Stimulated activated CD4-positive, alpha-beta T cell treated with anti-CD3 and anti-CD28 coated beads, Interleukin-4, amount 100 ng/mL, for 4 hours (primary cell): ENCODE measurements around the gene CCDC13.

Experiments
- DNase-seq, 2 experiments: peaks; one replicate each; pipeline ENCODE4 v3.0.0-alpha.2; 2020

CCDC13 gene

GRCh38 chr3:42796332-42796885 lies 23.4 kb upstream of the CCDC13 start:
- no peak for DNase-seq

GRCh38 chr3:42795621-42796181 lies 22.6 kb upstream of the CCDC13 start:
- no peak for DNase-seq

GRCh38 chr3:42790714-42791229 lies 17.7 kb upstream of the CCDC13 start:
- DNase-seq = no peak

GRCh38 chr3:42786631-42787030 lies 13.6 kb upstream of the CCDC13 start:
- DNase-seq = no peak

- DNase-seq = no peak
Observed at GRCh38 chr3:42786212-42786611, 13.2 kb upstream of the CCDC13 start.

GRCh38 chr3:42780892-42781700 lies 8.0 kb upstream of the CCDC13 start:
- DNase-seq = no peak

GRCh38 chr3:42780398-42780797 lies 7.3 kb upstream of the CCDC13 start:
- no peak for DNase-seq

GRCh38 chr3:42778644-42779043 lies 5.6 kb upstream of the CCDC13 start:
- DNase-seq = no peak

- DNase-seq = no peak
Observed at GRCh38 chr3:42773409-42773751, 327 bp upstream of the CCDC13 start.

- DNase-seq = no peak
Observed at GRCh38 chr3:42771271-42771670, 1.8 kb downstream of the CCDC13 start.

- DNase-seq = no peak
Observed at GRCh38 chr3:42769477-42770131, 3.4 kb downstream of the CCDC13 start.

- DNase-seq = no peak
Observed at GRCh38 chr3:42764561-42765295, 8.3 kb downstream of the CCDC13 start.

- no peak for DNase-seq
Observed at GRCh38 chr3:42764115-42764514, 8.9 kb downstream of the CCDC13 start.

GRCh38 chr3:42763021-42763420 lies 10.0 kb downstream of the CCDC13 start:
- no peak for DNase-seq

GRCh38 chr3:42762046-42762724 lies 10.9 kb downstream of the CCDC13 start:
- no peak for DNase-seq

GRCh38 chr3:42758126-42758525 lies 14.9 kb downstream of the CCDC13 start:
- DNase-seq = no peak

GRCh38 chr3:42756681-42757213 lies 16.3 kb downstream of the CCDC13 start:
- DNase-seq = no peak

GRCh38 chr3:42755681-42756578 lies 17.1 kb downstream of the CCDC13 start:
- no peak for DNase-seq

- no peak for DNase-seq
Observed at GRCh38 chr3:42753757-42754156, 19.3 kb downstream of the CCDC13 start.

GRCh38 chr3:42752961-42753360 lies 20.1 kb downstream of the CCDC13 start:
- no peak for DNase-seq

GRCh38 chr3:42752441-42752840 lies 20.6 kb downstream of the CCDC13 start:
- no peak for DNase-seq
